Endothelial cell (in vitro differentiated cells): Measurements from ENCODE around the gene EIF3B. TPM values are rescaled to one million over a fixed set of nuclear protein-coding genes. Genes with fewer than 3 reads are reported as not detected.

ENCODE experiments used
- DNase-seq: peaks from one replicate; pipeline ENCODE4 v3.0.0; 2021; ENCODE audit warnings: low spot score
- H3K27ac Mint-ChIP-seq: one replicate; pipeline ENCODE4 v1.8.0; 2021; ENCODE audit warnings: mixed read lengths, inconsistent platforms; ENCODE audit not compliant: unreplicated experiment
- H3K27me3 Mint-ChIP-seq: one replicate; pipeline ENCODE4 v1.8.0; 2021; ENCODE audit warnings: mild to moderate bottlenecking, moderate library complexity, mixed read lengths, inconsistent platforms; ENCODE audit not compliant: unreplicated experiment
- H3K36me3 Mint-ChIP-seq: one replicate; pipeline ENCODE4 v1.8.0; 2021; ENCODE audit warnings: mild to moderate bottlenecking, low read depth, mixed read lengths, inconsistent platforms; ENCODE audit not compliant: unreplicated experiment
- H3K4me1 Mint-ChIP-seq: one replicate; pipeline ENCODE4 v1.8.0; 2021; ENCODE audit warnings: mild to moderate bottlenecking, mixed read lengths, inconsistent platforms; ENCODE audit not compliant: unreplicated experiment
- H3K4me3 Mint-ChIP-seq: one replicate; pipeline ENCODE4 v1.8.0; 2021; ENCODE audit warnings: mild to moderate bottlenecking, mixed read lengths, inconsistent platforms; ENCODE audit not compliant: unreplicated experiment
- H3K9me3 Mint-ChIP-seq: one replicate; pipeline ENCODE4 v1.8.0; 2021; ENCODE audit warnings: mixed read lengths, inconsistent platforms; ENCODE audit not compliant: unreplicated experiment
- total RNA-seq: library from RNA; stranded (reverse); fragmentation: NEBNext Ultra II Directional; extraction: Animal tissue kit (Norgen Biotek cat#: 25700); gene quantifications from one replicate; pipeline ENCODE4 v1.2.1, GENCODE V29; 2021; ENCODE audit not compliant: unreplicated experiment
- TF ChIP-seq, protein P1 (sequence below): fragments of 200-600 bp; sonication (generic); IDR thresholded peaks from one replicate; pipeline ENCODE4 v1.5.0; 2021; ENCODE audit warnings: antibody characterized with exemption; ENCODE audit not compliant: unreplicated experiment

Gene EIF3B
- total RNA-seq, 1 donor from 2014 or later, result 125 TPM

DNA sequence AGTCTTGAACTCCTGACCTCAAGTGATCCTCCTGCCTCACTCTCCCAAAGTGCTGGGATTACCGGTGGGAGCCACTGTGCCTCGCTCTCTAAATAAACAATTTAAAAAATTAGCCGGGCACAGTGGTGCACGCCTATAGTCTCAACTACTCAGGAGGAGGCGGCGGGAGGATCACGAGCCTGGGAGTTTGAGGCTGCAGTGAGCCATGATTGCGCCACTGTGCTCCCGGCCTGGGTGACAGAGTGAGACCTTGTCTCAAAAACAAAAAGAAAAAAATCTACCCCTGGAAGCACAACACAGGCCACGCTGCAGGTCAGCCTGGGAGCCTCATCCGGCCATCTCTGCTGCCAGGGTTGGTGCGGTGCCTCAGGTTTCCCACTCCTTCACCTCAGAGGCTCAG, 3.8 kb upstream of the EIF3B start:
- H3K4me1 Mint-ChIP-seq, result peaks cover 7% of the 10 kb centered on the region
- no peak overlapping the region for H3K27ac Mint-ChIP-seq
- TF ChIP-seq, protein P1, sequence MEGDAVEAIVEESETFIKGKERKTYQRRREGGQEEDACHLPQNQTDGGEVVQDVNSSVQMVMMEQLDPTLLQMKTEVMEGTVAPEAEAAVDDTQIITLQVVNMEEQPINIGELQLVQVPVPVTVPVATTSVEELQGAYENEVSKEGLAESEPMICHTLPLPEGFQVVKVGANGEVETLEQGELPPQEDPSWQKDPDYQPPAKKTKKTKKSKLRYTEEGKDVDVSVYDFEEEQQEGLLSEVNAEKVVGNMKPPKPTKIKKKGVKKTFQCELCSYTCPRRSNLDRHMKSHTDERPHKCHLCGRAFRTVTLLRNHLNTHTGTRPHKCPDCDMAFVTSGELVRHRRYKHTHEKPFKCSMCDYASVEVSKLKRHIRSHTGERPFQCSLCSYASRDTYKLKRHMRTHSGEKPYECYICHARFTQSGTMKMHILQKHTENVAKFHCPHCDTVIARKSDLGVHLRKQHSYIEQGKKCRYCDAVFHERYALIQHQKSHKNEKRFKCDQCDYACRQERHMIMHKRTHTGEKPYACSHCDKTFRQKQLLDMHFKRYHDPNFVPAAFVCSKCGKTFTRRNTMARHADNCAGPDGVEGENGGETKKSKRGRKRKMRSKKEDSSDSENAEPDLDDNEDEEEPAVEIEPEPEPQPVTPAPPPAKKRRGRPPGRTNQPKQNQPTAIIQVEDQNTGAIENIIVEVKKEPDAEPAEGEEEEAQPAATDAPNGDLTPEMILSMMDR, result no peak
- H3K36me3 Mint-ChIP-seq, result peaks cover 6% of the 10 kb centered on the region
- no peak for DNase-seq
- no peaks in the 10 kb centered on the region for H3K9me3 Mint-ChIP-seq
- no peaks in the 10 kb centered on the region for H3K27me3 Mint-ChIP-seq
- H3K4me3 Mint-ChIP-seq, result no peak overlapping the region

DNA sequence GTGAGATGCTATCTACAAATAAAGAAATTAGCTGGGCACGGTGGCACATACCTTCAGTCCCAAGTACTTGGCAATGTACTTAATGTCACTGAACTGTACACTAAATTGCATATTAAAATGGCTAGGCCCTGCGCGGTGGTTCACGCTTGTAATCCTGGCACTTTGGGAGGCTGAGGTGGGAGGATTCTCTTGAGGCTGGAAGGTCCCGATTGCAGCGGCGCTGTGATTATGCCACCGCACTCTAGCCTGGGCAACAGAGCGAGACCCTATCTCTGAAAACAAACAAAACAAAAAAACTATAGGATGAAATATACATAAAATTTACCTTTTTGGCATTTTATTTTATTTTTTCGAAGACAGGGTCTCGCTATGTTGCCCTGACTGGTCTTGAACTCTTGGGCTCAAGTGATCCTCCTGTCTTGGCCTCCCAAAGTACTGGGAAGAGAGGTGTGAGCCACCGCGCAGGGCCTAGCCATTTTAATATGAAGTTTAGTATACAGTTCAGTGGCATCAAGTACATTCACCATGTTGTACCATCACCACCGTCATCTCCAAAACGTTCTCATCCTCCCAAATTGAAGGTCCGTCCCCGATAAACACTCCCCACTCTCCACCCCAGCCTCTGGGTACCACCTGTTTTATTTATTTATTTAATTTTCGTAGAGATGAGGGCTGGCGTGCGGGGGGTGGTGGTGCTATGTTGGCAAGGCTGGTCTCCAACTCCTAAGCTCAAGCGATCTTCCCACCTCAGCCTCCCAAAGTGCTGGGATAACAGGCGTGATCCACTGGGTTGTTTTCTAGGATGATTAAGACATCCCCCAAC, 1.3 kb upstream of the EIF3B start:
- no peak for DNase-seq
- H3K4me1 Mint-ChIP-seq, result peaks cover 10% of the 10 kb centered on the region
- H3K4me3 Mint-ChIP-seq, result peak overlapping the region; percentile 97
- TF ChIP-seq, protein P1, result no peak
- peak overlapping the region; percentile 100 for H3K27ac Mint-ChIP-seq
- H3K9me3 Mint-ChIP-seq, result no peaks in the 10 kb centered on the region
- H3K27me3 Mint-ChIP-seq, result no peaks in the 10 kb centered on the region
- peaks cover 7% of the 10 kb centered on the region for H3K36me3 Mint-ChIP-seq

- Mint-ChIP-seq H3K9me3 (no peaks in the 10 kb centered on the region), H3K27ac (peak overlapping the region; percentile 100), H3K36me3 (peaks cover 7% of the 10 kb centered on the region), H3K4me3 (peak overlapping the region; percentile 97), H3K27me3 (no peaks in the 10 kb centered on the region), H3K4me1 (peaks cover 10% of the 10 kb centered on the region)
- TF ChIP-seq, protein P1, result no peak
- peak; percentile 84 for DNase-seq
Observed at GRCh38 chr7:2353936-2354185, 766 bp upstream of the EIF3B start.

GRCh38 chr7:2354939-2355704, 495 bp downstream of the EIF3B start:
- DNase-seq, result peak; percentile 30
- H3K36me3 Mint-ChIP-seq, result peaks cover 10% of the 10 kb centered on the region
- peak overlapping the region; percentile 92 for H3K4me3 Mint-ChIP-seq
- peak overlapping the region; percentile 52 for H3K27ac Mint-ChIP-seq
- H3K27me3 Mint-ChIP-seq, result no peaks in the 10 kb centered on the region
- peaks cover 10% of the 10 kb centered on the region for H3K4me1 Mint-ChIP-seq
- TF ChIP-seq, protein P1, result no peak
- H3K9me3 Mint-ChIP-seq, result no peaks in the 10 kb centered on the region

- no peaks in the 10 kb centered on the region for H3K9me3 Mint-ChIP-seq
- TF ChIP-seq, protein P1, result no peak
- peak overlapping the region; percentile 92 for H3K4me3 Mint-ChIP-seq
- DNase-seq, result no peak
- no peaks in the 10 kb centered on the region for H3K27me3 Mint-ChIP-seq
- H3K27ac Mint-ChIP-seq, result peak overlapping the region; percentile 72
- H3K36me3 Mint-ChIP-seq, result peaks cover 10% of the 10 kb centered on the region
- peaks cover 10% of the 10 kb centered on the region for H3K4me1 Mint-ChIP-seq
Observed at GRCh38 chr7:2355705-2356008, 1.0 kb downstream of the EIF3B start.
